Stimulated activated CD8-positive, alpha-beta memory T cell treated with anti-CD3 and anti-CD28 coated beads, Interleukin-7, amount 100 ng/mL, for 24 hours (primary cell): ENCODE results near the gene TBC1D30.

Experiments
- DNase-seq: peaks from one replicate; pipeline ENCODE4 v3.0.0-alpha.2; 2020; ENCODE audit warnings: low read depth

The TBC1D30 gene

GRCh38 chr12:64864319-64864718 is 39.9 kb downstream of the TBC1D30 start:
- no peak for DNase-seq

DNA sequence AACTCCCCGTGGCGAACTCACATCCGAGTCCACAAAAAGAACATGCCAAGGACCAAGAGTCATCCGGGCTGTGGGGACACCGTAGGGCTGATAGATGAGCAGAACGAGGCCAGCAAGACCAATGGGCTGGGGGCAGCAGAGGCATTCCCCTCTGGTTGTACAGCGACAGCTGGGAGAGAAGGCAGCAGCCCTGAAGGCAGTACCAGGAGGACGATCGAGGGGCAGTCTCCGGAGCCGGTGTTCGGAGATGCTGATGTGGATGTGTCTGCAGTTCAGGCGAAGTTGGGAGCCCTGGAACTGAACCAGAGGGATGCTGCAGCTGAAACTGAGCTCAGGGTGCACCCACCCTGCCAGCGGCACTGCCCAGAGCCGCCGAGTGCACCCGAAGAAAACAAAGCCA is 50.7 kb downstream of the TBC1D30 start:
- no peak for DNase-seq

- no peak for DNase-seq
Measured at GRCh38 chr12:64876388-64877071, 52.1 kb downstream of the TBC1D30 start.

DNA sequence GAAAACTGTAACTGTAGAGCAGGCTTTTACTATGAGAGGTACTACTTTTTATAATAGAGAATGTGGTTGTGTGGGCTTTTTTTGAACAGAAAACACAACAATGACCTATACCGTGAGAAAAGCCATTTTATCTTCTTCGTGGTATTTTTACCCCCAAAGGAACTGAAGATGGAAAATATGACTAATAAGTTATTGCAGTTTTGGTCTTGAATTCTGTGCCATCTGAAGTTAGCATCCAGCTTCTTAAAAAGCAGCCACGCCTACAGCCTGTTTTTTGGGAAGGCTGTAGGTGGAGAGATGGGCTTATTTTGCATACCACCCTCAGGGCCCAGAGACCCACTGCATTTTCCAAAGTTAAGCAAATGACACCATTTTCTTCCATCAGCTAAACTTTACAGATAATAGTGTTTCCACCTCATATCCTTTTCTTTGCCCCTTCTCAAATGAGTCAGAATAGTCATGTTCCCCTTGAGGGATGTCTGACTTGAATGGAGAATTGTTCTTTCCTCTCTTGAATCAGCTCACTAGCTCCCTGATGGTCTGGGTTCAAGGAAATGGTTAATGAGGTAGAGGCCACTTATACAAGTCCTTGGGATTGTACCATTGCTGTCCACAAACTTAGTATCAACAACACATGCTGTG is 53.0 kb downstream of the TBC1D30 start:
- DNase-seq: no peak

DNA sequence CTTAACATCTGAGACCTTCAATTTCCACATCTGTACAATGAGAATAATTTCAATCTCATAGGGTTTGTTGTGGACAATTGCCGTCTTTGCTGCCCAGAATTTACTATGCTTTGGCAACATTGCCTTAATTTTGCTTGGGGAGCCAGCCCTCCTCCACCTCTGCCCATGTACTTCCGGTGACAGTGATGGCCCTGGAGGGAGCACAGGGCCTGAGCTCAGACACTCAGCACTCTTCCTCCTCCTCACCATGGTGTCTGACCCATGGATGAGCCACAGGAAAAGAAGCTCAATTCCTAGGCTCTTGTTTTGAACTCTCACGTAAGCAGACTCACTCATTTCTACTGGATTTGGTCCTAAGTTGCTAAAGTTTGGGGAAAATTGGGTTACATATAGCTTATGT is 58.2 kb downstream of the TBC1D30 start:
- DNase-seq: no peak

- no peak for DNase-seq
Measured at GRCh38 chr12:64883264-64884163, 59.1 kb downstream of the TBC1D30 start.

- no peak for DNase-seq
Measured at GRCh38 chr12:64884164-64884542, 59.7 kb downstream of the TBC1D30 start.

DNA sequence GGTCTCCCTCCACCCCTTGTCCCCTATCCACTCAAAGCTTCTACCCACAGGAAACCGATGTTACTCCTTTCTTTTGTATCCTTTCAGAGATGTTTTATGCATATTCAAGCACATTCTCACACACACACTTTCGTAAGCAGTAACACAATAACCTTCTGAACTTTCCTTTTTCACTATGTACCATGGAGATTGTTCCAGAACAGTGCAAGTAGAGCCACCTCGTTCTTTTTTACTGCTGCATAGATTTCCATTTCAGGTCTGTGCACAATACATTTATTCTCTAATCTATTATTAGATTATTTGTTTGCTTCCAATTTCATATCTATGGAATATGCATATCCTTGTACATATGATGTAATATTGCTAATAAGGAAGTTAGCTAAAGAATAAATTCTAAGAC is 60.3 kb downstream of the TBC1D30 start:
- no peak for DNase-seq

- DNase-seq: no peak
Measured at GRCh38 chr12:64889434-64890216, 65.2 kb downstream of the TBC1D30 start.

- no peak for DNase-seq
Measured at GRCh38 chr12:64890873-64891468, 66.5 kb downstream of the TBC1D30 start.

DNA sequence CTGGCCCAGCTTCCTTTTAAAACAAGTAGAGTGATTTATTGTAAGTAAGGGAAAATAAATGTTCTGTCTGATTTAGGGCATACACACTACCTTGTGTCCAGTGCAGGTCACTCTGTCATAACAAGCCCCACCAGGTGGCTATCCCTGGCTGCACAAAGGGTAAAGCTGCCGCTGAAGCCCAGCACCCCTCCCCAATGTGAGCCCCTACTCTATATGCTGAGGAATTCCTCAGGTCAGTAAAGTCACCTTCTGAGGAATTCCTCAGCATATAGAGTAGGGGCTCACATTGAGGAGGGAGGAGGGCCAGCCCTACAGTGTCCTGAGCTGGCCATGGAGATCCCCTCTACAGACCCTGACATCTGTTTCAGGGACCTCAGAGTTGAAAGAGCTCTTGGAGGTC is 67.2 kb downstream of the TBC1D30 start:
- no peak for DNase-seq

- DNase-seq: no peak
Measured at GRCh38 chr12:64892561-64892960, 68.1 kb downstream of the TBC1D30 start.

GRCh38 chr12:64893961-64894360 is 69.5 kb downstream of the TBC1D30 start:
- DNase-seq: no peak

DNA sequence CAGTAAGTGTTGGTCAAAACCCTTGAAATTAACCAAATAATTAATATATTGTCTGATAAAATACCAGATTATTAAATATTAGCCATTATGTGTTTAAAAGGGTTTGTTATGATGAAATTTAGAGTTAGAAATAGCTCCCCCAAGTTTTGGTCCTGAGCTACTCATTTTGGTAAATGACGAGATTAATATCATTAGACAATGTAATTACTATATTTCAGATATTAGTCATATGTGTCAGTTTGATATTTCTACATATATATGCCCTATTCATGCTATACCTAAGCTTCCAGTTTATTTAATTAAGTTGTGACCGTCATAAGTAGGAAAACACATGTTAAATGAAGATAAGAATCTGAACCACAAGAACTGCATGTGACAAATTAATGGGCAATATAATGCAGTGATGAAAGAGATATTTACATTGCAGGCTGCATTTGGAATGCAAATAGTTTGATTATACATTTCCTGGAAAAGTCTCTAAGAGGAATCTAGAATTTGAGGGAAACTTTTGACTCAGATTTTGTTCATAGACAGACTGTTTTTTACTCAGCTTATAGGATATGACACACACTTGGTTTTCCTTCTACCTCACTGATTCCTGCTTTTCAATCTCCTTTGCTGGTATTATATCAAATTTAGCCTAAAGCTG is 70.5 kb downstream of the TBC1D30 start:
- no peak for DNase-seq

DNA sequence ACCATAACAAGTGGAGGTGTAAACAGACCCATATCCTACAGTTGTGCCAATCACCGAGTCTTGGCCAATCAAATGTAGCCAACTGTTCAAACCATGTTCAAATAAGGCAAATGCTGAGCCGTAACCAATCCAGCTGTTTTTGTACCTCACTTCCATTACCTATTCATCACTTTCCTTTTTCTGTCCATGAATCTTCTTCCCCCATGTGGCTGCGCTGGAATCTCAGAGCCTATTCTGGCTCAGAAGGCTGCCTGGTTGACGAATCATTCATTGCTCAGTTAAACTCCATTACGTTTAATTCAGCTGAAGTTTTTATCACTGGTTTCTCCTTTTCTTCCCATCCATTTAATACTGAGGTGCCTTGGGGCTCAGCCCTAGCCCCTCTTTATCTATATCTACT is 71.1 kb downstream of the TBC1D30 start:
- no peak for DNase-seq

- DNase-seq: no peak
Measured at GRCh38 chr12:64900540-64900939, 76.1 kb downstream of the TBC1D30 start.

- DNase-seq: no peak
Measured at GRCh38 chr12:64903479-64904152, 79.2 kb downstream of the TBC1D30 start.

- DNase-seq: no peak
Measured at GRCh38 chr12:64907097-64907496, 82.7 kb downstream of the TBC1D30 start.

GRCh38 chr12:64909124-64909523 is 84.7 kb downstream of the TBC1D30 start:
- no peak for DNase-seq

DNA sequence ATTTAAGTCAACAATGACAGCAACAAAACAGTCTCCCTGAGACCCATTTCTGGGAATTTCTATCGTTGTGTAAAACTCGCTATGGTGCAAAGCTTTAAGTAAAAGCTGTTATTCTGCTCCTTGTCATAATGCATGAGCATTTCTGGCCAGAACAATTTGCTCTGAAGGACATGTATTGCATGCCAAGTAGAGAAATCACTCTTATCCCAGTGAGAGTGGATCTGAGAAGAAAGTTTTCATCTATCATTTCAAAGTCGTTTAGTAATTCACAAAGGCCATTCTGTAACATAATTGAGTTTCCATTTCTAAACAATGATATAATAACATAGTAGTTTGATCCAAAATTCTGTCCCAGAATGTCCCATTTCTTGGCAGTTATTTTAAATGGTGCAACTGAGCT is 86.6 kb downstream of the TBC1D30 start:
- DNase-seq: no peak

- no peak for DNase-seq
Measured at GRCh38 chr12:64911912-64912311, 87.5 kb downstream of the TBC1D30 start.
